NCI-H146 (cell line): Measurements from ENCODE around the gene SAA4.
"Not testable (repeated sequence)": the region's sequence is repeated elsewhere in the genome, so short reads cannot be mapped to it uniquely, and the experiment has no call there.

Source experiments
- DNase-seq: peaks from one replicate; lab custom pipeline; 2025; lab: John Stamatoyannopoulos, UW

Gene SAA4

DNA sequence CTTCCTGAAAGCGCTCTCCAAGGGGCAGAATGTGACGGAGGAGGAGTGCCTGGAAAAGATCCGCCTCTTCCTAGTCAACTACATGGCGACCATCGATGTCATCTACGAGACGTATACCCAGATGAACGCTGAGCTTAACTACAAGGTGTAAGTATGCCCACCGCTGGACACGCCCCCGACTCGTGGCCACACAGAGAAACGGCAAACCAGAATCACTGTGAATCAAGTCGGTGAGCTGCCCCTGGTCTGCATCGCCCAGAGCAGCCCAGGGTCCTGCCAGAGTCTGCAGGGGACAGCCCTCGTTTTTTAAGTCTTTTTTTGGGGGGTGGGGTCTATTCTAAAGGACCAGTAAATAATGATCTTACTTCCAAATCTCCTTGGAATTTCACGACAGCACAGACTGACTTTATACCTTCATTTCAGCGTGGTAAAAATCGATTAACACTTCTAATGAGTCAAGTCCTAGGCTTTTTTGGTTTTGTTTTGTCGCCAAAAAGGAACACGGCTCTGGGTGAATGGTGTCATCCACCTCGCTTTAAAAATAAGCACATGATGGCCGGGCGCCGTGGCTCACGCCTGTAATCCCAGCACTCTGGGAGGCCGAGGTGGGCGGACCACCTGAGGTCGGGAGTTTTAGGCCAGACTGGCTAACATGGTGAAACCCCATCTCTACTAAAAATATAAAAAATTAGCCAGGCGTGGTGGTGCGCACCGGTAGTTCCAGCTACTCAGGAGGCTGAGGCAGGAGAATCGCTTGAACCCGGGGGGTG, 46.9 kb downstream of the SAA4 start:
- DNase-seq = not testable (repeated sequence)

DNA sequence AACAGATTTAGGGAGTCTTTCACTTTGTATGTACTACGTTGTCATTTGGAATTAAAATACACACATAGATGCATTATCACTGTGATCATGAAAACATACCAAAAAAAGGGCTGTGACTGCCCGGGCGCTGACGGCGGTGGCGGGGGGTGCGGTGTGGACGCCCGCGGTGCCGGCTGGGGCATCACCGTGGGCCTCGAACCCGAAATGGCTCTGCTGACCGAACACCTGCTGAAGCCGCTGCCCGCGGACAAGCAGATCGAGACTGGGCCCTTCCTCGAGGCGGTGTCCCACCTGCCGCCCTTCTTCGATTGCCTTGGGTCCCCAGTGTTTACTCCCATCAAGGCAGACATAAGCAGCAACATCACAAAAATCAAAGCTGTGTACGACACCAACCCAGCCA, 47.8 kb downstream of the SAA4 start:
- DNase-seq = no peak
